Stimulated activated CD4-positive, alpha-beta T cell treated with anti-CD3 and anti-CD28 coated beads, Interleukin-1b, Interleukin-23, amount 100 ng/mL, for 4 hours (primary cell): Measurements from ENCODE around the gene DNAJC12.
"Not testable (repeated sequence)": the region's sequence is repeated elsewhere in the genome, so short reads cannot be mapped to it uniquely, and the experiment has no call there.

ENCODE experiments used
- DNase-seq, 2 donors: peaks; one replicate each; pipeline ENCODE4 v3.0.0-alpha.2; 2020; ENCODE audit warnings: low read depth in 2 of 2

DNAJC12 gene

GRCh38 chr10:67763499-67764011 lies 74.4 kb downstream of the DNAJC12 start:
- DNase-seq: peak; percentile 72 to 75

GRCh38 chr10:67762567-67762966 lies 75.4 kb downstream of the DNAJC12 start:
- not testable (repeated sequence) for DNase-seq

- DNase-seq: no peak
These were observed 77.7 kb downstream of the DNAJC12 start for GRCh38 chr10:67760272-67760671.
